Measurements from ENCODE around the gene ACOT12.

ACOT12 gene

DNA sequence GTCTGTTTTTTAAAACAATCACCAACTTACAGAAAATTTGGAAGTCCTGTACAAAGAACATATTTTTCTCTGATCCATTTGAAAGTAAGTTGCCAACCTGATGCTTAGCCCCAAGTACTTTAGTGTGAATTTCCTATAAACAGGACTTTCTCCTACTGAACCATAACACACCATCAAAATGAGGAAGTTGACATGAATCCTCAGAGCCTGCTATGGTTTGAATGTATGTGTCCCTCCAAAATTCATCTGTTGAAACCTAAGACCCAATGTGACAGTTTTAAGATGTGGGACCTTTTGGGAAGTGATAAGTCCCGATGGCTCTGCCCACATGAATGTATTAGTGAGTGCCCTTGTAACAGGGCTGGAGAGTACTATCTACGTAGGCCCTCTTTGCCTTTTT lies 6.4 kb upstream of the ACOT12 start:
- no peak for DNase-seq (ENCODE audit: low read depth in 3 of 3, low spot score in 1 of 3)

DNA sequence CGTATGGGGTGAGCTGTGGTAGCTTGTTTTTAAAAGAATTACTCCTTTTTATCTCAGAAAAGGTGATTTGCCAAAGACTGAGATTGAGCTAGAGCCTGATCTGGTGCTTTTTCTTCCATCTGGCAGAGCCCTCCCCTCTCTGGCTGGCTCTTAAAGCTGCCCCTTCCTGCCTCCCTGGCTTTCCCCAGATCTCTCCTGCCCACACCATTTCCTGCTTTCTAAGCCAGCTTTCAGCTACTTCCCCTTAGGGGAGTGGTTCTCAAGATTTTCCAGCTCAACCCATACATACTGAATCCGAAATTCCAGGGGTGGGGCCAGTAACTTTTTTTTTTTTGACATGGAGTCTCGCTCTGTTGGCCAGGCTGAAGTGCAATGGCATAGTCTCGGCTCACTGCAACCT lies 4.8 kb upstream of the ACOT12 start:
- DNase-seq (ENCODE audit: low read depth in 3 of 3, low spot score in 1 of 3), result no peak

GRCh38 chr5:81397176-81397575 lies 3.2 kb upstream of the ACOT12 start:
- no peak for DNase-seq (ENCODE audit: low read depth in 3 of 3, low spot score in 1 of 3)

- no peak for DNase-seq (ENCODE audit: low read depth in 3 of 3, low spot score in 1 of 3)
Measured at GRCh38 chr5:81395262-81395661, 1.3 kb upstream of the ACOT12 start.

DNA sequence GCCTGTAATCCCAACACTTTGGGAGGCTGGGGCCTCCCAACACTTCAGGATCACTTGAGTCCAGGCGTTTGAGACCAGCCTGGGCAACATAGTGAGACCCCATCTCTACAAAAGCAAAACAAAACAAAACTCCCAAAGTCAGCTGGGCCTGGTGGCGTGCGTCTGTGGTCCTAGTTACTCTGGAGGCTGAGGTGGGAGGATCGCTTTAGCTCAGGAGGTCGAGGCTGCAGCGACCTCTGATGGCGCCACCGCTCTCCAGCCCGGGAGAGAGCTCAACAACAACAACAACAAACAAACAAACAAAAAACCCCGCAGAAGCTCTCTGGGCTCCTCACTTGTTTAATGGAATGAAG lies 528 bp downstream of the ACOT12 start:
- DNase-seq (ENCODE audit: low read depth in 3 of 3, low spot score in 1 of 3), result no peak

DNA sequence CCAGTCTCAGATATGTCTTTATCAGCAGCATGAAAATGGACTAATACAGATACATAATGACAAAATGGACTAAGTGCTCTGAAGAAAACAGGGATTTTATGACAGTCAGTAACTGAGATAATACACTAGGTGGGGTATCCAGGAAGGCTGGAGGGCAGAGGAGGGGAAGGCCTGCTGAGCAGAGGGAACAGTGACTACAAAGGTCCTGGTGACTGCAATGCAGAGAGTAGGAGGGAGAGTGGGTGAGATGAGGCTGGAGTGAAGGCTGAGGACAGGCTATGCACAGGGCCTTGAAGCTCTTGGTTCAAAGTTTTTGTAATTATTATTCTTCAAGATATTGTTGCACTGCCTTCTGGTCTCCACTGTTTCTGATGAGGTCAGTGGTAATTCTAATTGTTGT lies 4.9 kb downstream of the ACOT12 start:
- no peak for DNase-seq (ENCODE audit: low read depth in 3 of 3, low spot score in 1 of 3)

GRCh38 chr5:81388169-81388568 lies 5.8 kb downstream of the ACOT12 start:
- no peak for DNase-seq (ENCODE audit: low read depth in 3 of 3, low spot score in 1 of 3)

DNA sequence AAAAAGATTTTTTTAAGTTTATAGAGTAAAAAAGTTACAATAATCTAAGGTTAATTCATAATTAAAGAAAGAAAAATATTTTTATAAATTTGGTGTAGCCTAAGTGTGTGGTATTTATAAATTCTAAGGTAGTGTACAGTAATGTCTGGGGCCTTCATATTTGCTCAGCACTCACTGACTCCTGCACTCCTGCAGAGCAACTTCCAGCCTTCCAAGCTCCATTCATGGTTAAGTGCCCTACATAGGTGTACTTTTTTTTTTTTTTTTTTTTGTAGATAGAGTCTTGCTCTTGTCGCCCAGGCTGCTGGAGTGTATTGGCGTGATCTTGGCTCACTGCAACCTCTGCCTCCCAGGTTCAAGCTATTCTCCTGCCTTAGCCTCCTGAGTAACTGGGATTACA lies 10.1 kb downstream of the ACOT12 start:
- DNase-seq (ENCODE audit: low read depth in 3 of 3, low spot score in 1 of 3), result no peak

DNA sequence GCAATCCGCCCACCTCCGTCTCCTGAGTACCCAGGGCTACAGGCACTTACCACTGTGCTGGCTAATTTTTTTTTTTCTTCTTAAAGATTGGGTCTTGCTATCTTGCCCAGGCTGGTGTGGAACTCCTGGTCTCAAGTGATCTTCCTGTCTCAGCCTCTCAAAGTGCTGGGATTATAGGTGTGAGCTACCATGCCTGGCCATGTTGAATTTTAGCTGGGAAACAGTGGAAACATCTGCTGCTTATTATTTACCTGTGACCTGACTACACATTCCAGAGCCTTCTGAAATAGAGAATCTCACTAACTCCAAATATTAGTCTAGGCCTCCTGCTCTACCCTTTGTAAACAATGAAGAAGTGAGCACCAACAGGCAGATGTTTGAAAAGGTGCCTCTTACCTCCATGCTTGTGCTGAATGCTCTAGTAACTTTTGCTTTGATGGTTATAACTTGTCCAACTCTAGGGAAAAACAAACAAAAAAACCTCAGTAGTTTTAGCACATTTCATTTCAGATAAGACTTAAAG lies 22.5 kb downstream of the ACOT12 start:
- DNase-seq (ENCODE audit: low read depth in 3 of 3, low spot score in 1 of 3), result no peak

GRCh38 chr5:81370912-81371311 lies 23.0 kb downstream of the ACOT12 start:
- DNase-seq (ENCODE audit: low read depth in 3 of 3, low spot score in 1 of 3), result no peak

DNA sequence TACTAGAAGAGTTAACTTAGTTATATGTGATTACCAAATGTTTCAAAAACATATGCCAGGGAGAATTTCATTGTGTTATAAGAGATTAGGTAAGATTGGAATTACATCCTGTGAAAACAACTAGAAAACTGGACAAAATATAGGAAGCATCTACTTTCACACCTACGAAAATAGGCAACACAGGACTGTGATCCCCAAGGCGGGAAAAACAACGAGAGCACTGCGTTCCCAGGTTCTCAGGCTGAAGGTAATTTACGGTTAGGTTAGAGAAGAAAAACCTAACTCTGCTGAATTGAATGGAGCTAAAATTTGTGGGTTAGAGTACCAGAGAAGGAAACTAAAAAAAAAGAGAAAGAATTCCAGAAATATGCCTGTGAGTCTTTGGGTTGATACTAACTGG lies 28.4 kb downstream of the ACOT12 start:
- DNase-seq (ENCODE audit: low read depth in 3 of 3, low spot score in 1 of 3), result no peak

DNA sequence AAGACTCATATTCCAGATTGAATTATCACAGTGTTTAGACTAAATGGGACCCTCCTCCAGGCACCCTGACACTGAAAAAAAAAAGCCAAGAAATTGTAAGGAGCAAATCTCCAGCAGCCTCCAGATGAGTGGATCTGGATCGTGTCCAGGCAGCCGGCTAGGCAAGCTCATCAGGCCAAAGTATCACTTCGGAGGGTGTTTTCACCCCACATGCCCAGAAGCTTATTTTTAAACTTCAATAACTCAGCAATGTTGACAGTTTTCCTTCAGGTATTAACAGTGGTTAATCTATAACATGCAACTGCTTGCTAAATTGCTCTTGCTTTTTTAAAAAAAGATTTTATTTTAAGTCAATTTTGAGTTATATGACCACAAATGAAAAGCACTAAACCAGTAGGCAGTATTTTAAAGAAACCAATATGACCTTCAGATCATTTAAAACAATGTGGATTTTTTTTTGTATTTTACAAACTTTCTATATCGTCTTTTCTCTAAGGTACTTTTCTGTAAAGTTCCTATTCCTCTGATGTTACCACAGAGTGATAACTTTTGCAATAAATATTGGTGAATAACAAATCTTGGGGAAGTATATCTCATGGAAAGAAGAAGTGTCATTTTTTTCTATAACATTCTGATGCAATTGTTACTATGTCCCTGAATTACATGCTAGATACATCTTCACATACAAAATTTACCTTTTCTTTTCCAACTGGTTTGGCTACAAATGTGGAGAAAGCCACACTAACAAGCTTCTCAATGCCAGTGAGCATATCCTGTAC lies 30.7 kb downstream of the ACOT12 start:
- no peak for DNase-seq (ENCODE audit: low read depth in 3 of 3, low spot score in 1 of 3)

DNA sequence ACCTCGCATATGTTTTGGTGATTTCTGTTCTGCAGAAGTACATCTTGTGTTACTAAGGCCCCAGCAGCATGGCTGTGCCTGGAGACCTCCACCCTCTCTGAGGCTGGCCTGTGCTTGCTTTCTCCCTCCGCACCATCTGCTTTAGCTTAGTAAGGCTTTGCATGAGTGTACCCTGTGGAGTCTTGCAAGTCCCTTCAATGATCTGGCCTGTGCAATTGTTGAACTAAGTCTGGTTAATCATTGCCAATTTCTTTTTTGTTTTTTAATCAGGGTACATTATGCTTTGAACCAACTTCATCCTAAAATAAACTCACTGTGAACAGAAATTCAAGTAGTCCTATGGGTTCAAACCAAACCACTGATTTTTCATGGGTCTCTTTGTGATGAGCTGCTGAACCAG lies 32.3 kb downstream of the ACOT12 start:
- DNase-seq (ENCODE audit: low read depth in 3 of 3, low spot score in 1 of 3), result no peak

GRCh38 chr5:81360640-81361039 lies 33.3 kb downstream of the ACOT12 start:
- no peak for DNase-seq (ENCODE audit: low read depth in 3 of 3, low spot score in 1 of 3)

DNA sequence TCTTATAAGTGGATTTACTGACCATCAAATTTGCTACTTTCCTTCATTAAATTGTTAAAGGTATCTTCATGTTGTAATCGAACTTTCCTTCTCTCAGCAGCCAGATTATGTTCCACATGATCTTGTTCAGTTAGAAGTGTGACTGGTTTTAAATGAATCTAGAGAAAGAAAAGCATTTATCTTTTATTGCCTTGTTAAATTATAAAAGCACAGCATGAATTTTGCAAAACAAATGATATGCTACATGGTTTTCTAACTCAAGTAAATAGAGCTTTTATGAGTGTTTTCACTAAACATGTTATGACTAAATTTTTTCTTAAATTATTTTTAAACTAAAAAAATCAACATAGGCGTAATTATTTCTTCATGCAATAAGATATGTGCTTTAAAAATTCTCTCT lies 34.1 kb downstream of the ACOT12 start:
- no peak for DNase-seq (ENCODE audit: low read depth in 3 of 3, low spot score in 1 of 3)

DNA sequence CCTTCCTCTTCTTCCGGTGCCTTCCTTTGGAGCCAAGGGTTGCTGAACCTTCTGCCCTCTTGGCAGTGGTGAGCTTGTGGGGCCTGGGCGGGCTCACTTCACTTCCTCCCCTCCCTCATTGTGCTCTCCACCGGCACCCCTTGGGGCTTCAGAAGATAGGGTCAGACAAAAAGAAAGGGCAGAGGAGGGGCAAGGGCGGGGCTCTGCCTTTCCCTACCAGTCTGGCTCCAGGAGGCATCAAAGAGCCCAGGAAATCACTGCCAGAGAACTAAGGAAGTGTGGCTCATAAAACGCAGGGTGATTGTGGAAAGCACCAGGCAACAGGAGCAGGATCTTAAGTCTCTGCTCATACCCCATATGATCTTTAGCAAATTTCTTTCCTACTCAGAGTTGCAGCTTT lies 34.8 kb downstream of the ACOT12 start:
- DNase-seq (ENCODE audit: low read depth in 3 of 3, low spot score in 1 of 3), result no peak

DNA sequence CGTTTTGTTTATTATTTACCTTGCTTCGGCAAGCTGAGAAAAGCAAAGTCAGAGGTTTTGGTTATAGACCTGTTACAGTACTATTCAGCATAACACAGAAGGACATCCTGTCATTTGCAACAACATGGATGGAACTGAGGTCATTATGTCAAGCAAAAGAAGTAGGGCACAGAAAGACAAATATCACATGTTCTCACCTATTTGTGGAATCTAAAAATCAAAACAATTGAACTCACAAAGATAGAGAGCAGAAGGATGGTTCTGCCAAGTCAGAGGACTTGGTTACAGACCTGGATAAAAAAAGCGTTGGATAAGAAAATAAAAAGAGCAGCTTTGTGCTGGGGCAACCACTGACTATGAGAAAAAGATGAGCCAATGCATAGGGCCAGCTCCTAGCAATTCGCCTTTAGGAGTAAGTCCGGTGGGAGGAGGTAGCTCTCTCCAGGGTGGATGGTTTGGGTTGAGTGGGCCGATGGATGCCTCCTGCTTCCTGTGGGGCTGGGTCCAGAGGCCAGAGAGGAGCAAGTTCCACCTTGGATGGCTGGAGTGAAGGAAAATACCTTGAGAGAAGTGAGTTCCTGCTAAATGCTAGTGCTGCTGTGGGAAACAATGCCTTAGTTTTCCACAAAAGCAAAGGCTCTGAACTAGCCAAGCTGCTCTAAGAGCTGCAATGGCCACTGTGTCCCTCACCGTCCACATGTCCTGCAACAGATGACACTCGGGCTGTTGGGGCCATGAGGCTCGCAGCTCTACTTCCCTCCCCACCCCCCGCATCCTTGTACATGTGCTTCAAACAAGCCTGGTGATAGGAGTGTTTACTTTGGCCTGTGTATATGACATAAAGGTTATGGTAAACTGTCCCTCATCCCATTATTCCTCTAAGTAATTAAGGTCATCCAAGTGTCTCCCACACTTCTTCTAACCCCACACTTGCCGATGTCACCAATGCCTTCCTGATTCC lies 38.4 kb downstream of the ACOT12 start:
- no peak for DNase-seq (ENCODE audit: low read depth in 3 of 3, low spot score in 1 of 3)

- no peak for DNase-seq (ENCODE audit: low read depth in 3 of 3, low spot score in 1 of 3)
Measured at GRCh38 chr5:81354093-81354492, 39.8 kb downstream of the ACOT12 start.

- no peak for DNase-seq (ENCODE audit: low read depth in 3 of 3, low spot score in 1 of 3)
Measured at GRCh38 chr5:81353189-81353588, 40.7 kb downstream of the ACOT12 start.

DNA sequence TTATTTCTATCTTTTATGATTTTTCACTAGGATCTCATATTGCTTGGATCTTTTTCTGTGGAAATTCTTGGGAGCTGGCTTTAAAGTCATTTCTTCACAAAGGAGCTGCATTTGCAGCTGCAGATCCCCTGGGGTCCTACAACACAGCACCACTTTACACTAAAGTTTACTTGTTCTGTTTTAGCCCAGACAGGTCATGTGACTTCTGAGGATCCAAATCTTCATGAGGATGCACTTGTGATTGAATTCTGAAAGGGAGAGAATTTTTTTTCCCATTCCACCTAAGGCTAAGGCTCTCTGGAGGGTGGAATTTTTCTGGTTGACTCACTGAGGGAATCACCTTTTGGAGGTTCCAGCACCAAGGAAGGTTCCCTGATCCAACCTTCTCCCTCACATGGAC lies 43.4 kb downstream of the ACOT12 start:
- DNase-seq (ENCODE audit: low read depth in 3 of 3, low spot score in 1 of 3), result no peak

- no peak for DNase-seq (ENCODE audit: low read depth in 3 of 3, low spot score in 1 of 3)
Measured at GRCh38 chr5:81349161-81349560, 44.8 kb downstream of the ACOT12 start.

- DNase-seq (ENCODE audit: low read depth in 3 of 3, low spot score in 1 of 3), result no peak
Measured at GRCh38 chr5:81345411-81346003, 48.4 kb downstream of the ACOT12 start.
